ENCODE measurements around the gene WDR19. TPM values are rescaled to one million over a fixed set of nuclear protein-coding genes. Genes with fewer than 3 reads are reported as not detected.

The WDR19 gene
- total RNA-seq, 1 donor, result 46.2 TPM

DNA sequence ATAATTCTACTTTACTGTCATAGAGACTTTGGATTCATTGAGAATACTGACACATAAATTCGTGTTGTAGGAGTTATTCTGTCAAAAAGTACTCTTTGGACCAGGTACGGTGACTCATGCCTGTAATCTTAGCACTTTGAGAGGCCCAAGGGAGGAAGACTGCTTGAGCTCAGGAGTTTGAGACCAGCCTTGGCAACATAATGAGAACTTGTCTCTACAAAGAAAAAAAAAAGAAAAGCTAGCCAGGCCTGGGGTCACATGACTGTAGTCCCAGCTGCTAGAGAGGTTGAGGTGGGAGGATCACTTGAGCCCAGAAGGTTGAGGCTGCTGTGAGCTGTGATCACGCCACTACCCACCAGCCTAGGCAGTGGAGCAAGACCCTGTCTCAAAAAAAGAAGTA lies 54.9 kb downstream of the WDR19 start:
- TF ChIP-seq, protein P1, sequence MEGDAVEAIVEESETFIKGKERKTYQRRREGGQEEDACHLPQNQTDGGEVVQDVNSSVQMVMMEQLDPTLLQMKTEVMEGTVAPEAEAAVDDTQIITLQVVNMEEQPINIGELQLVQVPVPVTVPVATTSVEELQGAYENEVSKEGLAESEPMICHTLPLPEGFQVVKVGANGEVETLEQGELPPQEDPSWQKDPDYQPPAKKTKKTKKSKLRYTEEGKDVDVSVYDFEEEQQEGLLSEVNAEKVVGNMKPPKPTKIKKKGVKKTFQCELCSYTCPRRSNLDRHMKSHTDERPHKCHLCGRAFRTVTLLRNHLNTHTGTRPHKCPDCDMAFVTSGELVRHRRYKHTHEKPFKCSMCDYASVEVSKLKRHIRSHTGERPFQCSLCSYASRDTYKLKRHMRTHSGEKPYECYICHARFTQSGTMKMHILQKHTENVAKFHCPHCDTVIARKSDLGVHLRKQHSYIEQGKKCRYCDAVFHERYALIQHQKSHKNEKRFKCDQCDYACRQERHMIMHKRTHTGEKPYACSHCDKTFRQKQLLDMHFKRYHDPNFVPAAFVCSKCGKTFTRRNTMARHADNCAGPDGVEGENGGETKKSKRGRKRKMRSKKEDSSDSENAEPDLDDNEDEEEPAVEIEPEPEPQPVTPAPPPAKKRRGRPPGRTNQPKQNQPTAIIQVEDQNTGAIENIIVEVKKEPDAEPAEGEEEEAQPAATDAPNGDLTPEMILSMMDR (IDR thresholded peaks at IDR 0.05; ENCODE audit: insufficient read depth, low read length), result no peak

DNA sequence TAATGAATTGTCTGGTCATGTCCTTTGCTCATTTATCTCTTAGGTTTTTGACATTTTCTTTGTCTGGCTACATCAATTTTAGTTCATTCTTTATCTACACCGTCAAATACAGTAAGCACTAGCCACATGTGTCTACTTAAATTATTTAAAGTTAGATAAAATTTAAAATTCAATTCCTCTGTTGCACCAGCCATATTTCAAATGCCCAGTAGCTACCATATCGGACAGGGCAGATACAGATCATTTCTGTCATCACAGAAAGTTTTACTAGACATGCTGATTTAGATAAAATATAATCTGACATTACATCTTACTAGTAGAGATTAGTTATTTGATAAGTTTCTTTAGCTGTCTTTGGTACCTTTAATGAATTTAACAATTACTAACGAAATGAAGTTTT lies 61.1 kb downstream of the WDR19 start:
- TF ChIP-seq, protein P1 (IDR thresholded peaks at IDR 0.05; ENCODE audit: insufficient read depth, low read length), result no peak
- DNase-seq (ENCODE audit: low read depth), result no peak

More for the DNA sequence above, 54.9 kb downstream of the WDR19 start:
- peak; percentile 9 for DNase-seq (ENCODE audit: low read depth)
- no peak overlapping the region for H3K4me3 ChIP-seq (ENCODE audit: low read depth, low read length)

GRCh38 chr4:39255266-39255665 lies 72.9 kb downstream of the WDR19 start:
- H3K4me3 ChIP-seq (ENCODE audit: low read depth, low read length), result no peak overlapping the region
- TF ChIP-seq, protein P1 (IDR thresholded peaks at IDR 0.05; ENCODE audit: insufficient read depth, low read length), result peak; percentile 31
- DNase-seq (ENCODE audit: low read depth), result peak; percentile 67

More for the DNA sequence above, 61.1 kb downstream of the WDR19 start:
- no peak overlapping the region for H3K4me3 ChIP-seq (ENCODE audit: low read depth, low read length)

DNA sequence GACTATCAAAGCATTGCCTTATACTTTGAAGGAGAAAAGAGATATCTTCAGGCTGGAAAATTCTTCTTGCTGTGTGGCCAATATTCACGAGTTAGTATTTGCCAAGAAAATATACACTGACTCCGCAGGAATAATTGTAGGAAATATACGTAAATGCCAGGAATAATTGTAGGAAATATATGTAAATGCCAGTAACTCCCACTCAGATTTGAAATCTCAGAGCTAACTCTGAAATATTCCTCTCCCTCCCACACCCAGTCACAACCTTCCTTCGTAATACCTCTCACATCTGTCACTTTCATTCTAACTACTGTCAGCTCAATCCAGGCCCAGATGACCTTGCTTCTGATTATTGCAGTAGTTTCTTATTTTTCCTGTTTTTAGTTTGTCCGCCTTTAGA lies 73.5 kb downstream of the WDR19 start:
- TF ChIP-seq, protein P1 (IDR thresholded peaks at IDR 0.05; ENCODE audit: insufficient read depth, low read length), result no peak
- H3K4me3 ChIP-seq (ENCODE audit: low read depth, low read length), result no peak overlapping the region
- DNase-seq (ENCODE audit: low read depth), result peak; percentile 28

DNA sequence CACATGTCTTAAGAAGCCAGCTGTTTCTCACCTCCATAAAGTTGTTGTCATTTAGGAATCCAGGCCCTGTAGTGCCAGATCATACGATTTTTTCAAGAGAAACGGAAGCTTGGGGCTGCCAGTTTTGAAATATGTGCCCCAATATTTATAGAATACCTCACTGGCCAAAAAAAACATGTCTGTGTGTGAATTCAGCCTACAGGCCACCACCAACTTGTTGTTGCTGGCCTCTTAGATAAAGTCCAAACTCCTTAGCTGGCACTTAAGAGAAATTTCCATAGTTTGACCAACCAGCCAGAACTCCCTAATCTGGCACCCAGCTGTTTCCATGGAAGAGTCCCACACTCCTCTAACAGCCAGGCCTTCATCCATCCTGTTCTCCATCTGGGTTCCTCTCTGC lies 74.1 kb downstream of the WDR19 start:
- TF ChIP-seq, protein P1 (IDR thresholded peaks at IDR 0.05; ENCODE audit: insufficient read depth, low read length), result no peak
- H3K4me3 ChIP-seq (ENCODE audit: low read depth, low read length), result no peak overlapping the region
- DNase-seq (ENCODE audit: low read depth), result peak; percentile 59

DNA sequence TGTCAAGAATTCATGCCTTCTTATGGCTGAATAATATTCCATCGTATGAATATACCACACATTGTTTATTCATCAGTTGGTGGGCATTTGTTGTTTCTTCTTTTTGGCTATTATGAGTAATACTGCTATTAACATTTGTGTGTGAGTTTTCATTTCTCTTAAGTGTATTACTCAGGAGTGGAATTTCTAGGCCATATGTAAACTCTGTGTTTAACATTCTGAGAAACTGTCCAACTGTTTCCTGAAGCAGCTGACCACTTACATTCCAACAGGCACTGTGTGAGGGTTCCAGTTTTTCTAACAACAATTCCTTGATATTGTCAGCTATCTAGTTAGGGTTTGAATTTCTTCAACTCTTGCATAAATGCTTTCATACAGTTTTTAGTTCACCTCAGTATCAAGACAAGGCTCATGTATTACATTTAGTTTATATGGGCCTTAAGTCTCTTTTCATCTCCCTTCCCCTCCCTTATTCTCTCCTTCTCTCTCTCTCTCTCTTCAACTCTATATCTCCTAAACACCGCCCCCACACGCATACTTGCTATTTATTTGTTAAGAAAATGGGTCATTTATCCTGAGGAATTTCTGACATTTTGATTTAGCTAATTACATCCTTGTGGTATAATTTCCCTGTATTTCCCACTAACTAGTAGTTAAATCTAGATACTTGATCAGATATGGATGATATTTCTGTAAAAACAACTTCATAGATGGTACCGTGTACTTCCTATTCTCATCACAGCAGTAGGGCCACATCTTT lies 77.4 kb downstream of the WDR19 start:
- no peak overlapping the region for H3K4me3 ChIP-seq (ENCODE audit: low read depth, low read length)
- TF ChIP-seq, protein P1 (IDR thresholded peaks at IDR 0.05; ENCODE audit: insufficient read depth, low read length), result no peak
- peak; percentile 32 for DNase-seq (ENCODE audit: low read depth)
